Vagina (tissue), 2 donors: ENCODE measurements around the gene ZNF580.

ENCODE experiments used
- CTCF ChIP-seq, 3 experiments: fragments of 450-650 bp in 2 of 3; fragments of 200-600 bp in 1 of 3; sonication (generic) in 1 of 3; IDR thresholded peaks; one replicate each; pipeline ENCODE4 v1.5.1; 2017 to 2019; ENCODE audit warnings: antibody characterized with exemption in 3 of 3, mild to moderate bottlenecking in 2 of 3, moderate library complexity in 2 of 3
- POLR2A ChIP-seq, 2 donors: fragments of 450-650 bp; IDR thresholded peaks; one replicate each; pipeline ENCODE4 v1.6.1; 2017; ENCODE audit warnings: antibody characterized with exemption in 2 of 2, mild to moderate bottlenecking in 2 of 2, moderate library complexity in 2 of 2

GRCh38 chr19:55679343-55680257 is 38.8 kb downstream of the ZNF580 start:
- TF ChIP-seq CTCF (IDR thresholded peaks at IDR 0.05) = no peak
- no peak for TF ChIP-seq POLR2A (IDR thresholded peaks at IDR 0.05)
